22Rv1 (cell line): ENCODE measurements around the gene RSBN1L.

ENCODE experiments used
- ZFX ChIP-seq: fragments of 450-650 bp; IDR thresholded peaks from 2 replicates; pipeline ENCODE4 v1.6.1; 2017; ENCODE audit warnings: antibody characterized with exemption, borderline replicate concordance
- TF ChIP-seq, protein P1 (sequence below): fragments of 450-650 bp; IDR thresholded peaks from 2 replicates; pipeline ENCODE4 v1.5.1; 2017; ENCODE audit warnings: mild to moderate bottlenecking

DNA sequence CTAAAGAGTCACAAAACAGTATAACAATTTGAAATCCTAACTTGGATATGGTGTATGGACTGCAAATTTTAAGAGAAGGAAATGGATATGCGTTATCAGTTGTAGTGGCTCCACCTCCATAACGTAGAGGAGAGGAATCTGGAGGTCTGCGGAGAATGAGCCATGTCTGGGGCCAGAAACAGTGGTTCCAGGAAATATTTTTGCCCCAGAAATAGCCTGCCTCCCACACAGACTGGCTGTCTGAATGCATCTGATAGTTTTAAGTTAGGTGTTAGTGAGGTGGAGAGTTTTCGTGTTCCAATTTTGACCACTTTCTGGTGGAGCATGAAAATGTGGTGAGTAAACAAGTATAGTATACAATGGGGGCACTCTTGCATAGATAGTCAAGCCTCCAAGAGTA lies 103.9 kb downstream of the RSBN1L start:
- TF ChIP-seq, protein P1, sequence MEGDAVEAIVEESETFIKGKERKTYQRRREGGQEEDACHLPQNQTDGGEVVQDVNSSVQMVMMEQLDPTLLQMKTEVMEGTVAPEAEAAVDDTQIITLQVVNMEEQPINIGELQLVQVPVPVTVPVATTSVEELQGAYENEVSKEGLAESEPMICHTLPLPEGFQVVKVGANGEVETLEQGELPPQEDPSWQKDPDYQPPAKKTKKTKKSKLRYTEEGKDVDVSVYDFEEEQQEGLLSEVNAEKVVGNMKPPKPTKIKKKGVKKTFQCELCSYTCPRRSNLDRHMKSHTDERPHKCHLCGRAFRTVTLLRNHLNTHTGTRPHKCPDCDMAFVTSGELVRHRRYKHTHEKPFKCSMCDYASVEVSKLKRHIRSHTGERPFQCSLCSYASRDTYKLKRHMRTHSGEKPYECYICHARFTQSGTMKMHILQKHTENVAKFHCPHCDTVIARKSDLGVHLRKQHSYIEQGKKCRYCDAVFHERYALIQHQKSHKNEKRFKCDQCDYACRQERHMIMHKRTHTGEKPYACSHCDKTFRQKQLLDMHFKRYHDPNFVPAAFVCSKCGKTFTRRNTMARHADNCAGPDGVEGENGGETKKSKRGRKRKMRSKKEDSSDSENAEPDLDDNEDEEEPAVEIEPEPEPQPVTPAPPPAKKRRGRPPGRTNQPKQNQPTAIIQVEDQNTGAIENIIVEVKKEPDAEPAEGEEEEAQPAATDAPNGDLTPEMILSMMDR: no peak
- TF ChIP-seq ZFX: no peak
